NK-92 (cell line): ENCODE data around the gene YES1.

Experiments used
- DNase-seq: peaks from one replicate; lab custom pipeline; 2025; ENCODE audit not compliant: unreplicated experiment; lab: John Stamatoyannopoulos, UW

The YES1 gene

GRCh38 chr18:811892-812375, at the start of gene YES1:
TSS of gene YES1 (minus strand) at chr18:812242. CDS start at chr18:756827, 55,415 bp downstream.
- DNase-seq: no peak

- DNase-seq: no peak
These were observed 45.9 kb upstream of the YES1 start for GRCh38 chr18:857986-858385.

GRCh38 chr18:853471-853870, 41.4 kb upstream of the YES1 start:
- DNase-seq: no peak

GRCh38 chr18:850960-851359, 38.9 kb upstream of the YES1 start:
- DNase-seq: no peak

- DNase-seq: no peak
These were observed 37.0 kb upstream of the YES1 start for GRCh38 chr18:849021-849420.

GRCh38 chr18:848062-848861, 36.2 kb upstream of the YES1 start:
- DNase-seq: no peak

- DNase-seq: no peak
These were observed 33.2 kb upstream of the YES1 start for GRCh38 chr18:845152-845819.

- no peak for DNase-seq
These were observed 29.8 kb upstream of the YES1 start for GRCh38 chr18:841647-842370.

GRCh38 chr18:840516-840915, 28.5 kb upstream of the YES1 start:
- no peak for DNase-seq

- DNase-seq: no peak
These were observed 28.0 kb upstream of the YES1 start for GRCh38 chr18:840023-840408.

GRCh38 chr18:839224-840022, 27.4 kb upstream of the YES1 start:
- DNase-seq: no peak

GRCh38 chr18:837922-838321, 25.9 kb upstream of the YES1 start:
- no peak for DNase-seq

- DNase-seq: no peak
These were observed 22.2 kb upstream of the YES1 start for GRCh38 chr18:834082-834720.

GRCh38 chr18:833197-833596, 21.2 kb upstream of the YES1 start:
- no peak for DNase-seq

- no peak for DNase-seq
These were observed 20.1 kb upstream of the YES1 start for GRCh38 chr18:832085-832681.

GRCh38 chr18:830315-830901, 18.4 kb upstream of the YES1 start:
- DNase-seq: no peak

- no peak for DNase-seq
These were observed 17.4 kb upstream of the YES1 start for GRCh38 chr18:829432-829831.

GRCh38 chr18:827093-827677, 15.1 kb upstream of the YES1 start:
- DNase-seq: no peak

GRCh38 chr18:825891-826585, 14.0 kb upstream of the YES1 start:
- no peak for DNase-seq
